HCT116 (cell line): ENCODE results near the gene GP1BA. TPM values are rescaled to one million over a fixed set of nuclear protein-coding genes. Genes with fewer than 3 reads are reported as not detected.

ENCODE experiments used
- ATAC-seq: fragments of 200-7000 bp; cut with Tn5 transposase; 2 replicates; pipeline ENCODE4 v1.9.1; 2020; ENCODE audit warnings: mild to moderate bottlenecking, moderate library complexity
- BruUV-seq: library from RNA; stranded (reverse); fragments of 400-500 nt; replicated peaks from 2 replicates; lab custom pipeline; 2021; lab: Mats Ljungman, UMichigan
- CTCF ChIA-PET: fragments of 300-600 bp; sonication (Branson Sonifier 250); formaldehyde crosslinking; loops from one replicate; lab custom pipeline; 2021; ENCODE audit warnings: antibody characterized with exemption; lab: Charles Lee
- POLR2A ChIA-PET: fragments of 300-600, 350-600 bp; sonication (Branson Sonifier 250); formaldehyde crosslinking; loops from one replicate; lab custom pipeline; 2021; ENCODE audit warnings: antibody characterized with exemption; lab: Charles Lee
- RAD21 ChIA-PET, 2 experiments: fragments of 300-600 bp; sonication (Branson Sonifier 250); formaldehyde crosslinking; loops; one replicate each; lab custom pipeline; 2023; ENCODE audit warnings: low total read pairs in 2 of 2; ENCODE audit not compliant: uncharacterized antibody in 2 of 2, unreplicated experiment in 2 of 2, low non-redundant PET in 1 of 2; lab: Charles Lee
- DNase-seq: peaks from one replicate; pipeline ENCODE4 v3.0.0-alpha.2; 2010; ENCODE audit warnings: low read depth, low spot score
- H2AFZ ChIP-seq: fragments of 200-600 bp; shearing (Covaris generic), sonication (generic); 2 replicates; pipeline ENCODE4 v1.6.1; 2017; ENCODE audit warnings: low read depth, mixed run types, mixed read lengths, antibody characterized with exemption, low read length; ENCODE audit not compliant: poor library complexity, severe bottlenecking
- H3K27ac ChIP-seq: 2 replicates; pipeline ENCODE4 v1.5.1; 2012; ENCODE audit warnings: low read depth, low read length
- H3K27me3 ChIP-seq: fragments of 200-600 bp; sonication (generic); 2 replicates; pipeline ENCODE4 v1.6.1; 2016; ENCODE audit warnings: mixed run types, low read length, mixed read lengths; ENCODE audit not compliant: insufficient read depth
- H3K36me3 ChIP-seq, 2 experiments: fragments of 200-500 bp in 1 of 2; fragments of 200-600 bp in 1 of 2; sonication (Bioruptor generic) in 1 of 2; sonication (generic) in 1 of 2; 2 replicates each; pipeline versions ENCODE4 v1.5.1 to v1.6.1; 2014 to 2016; ENCODE audit warnings: low read length in 2 of 2, inconsistent platforms in 1 of 2, mixed read lengths in 1 of 2, mixed run types in 1 of 2; ENCODE audit not compliant: insufficient read depth in 2 of 2, control insufficient read depth in 1 of 2
- H3K4me1 ChIP-seq, 2 experiments: fragments of 200-600 bp in 1 of 2; sonication (generic) in 1 of 2; 2 replicates each; pipeline versions ENCODE4 v1.5.1 to v1.6.1; 2012 to 2017; ENCODE audit warnings: low read length in 2 of 2, inconsistent platforms in 1 of 2, mild to moderate bottlenecking in 1 of 2, mixed read lengths in 1 of 2, mixed run types in 1 of 2, moderate library complexity in 1 of 2; ENCODE audit not compliant: insufficient read depth in 2 of 2, control insufficient read depth in 1 of 2
- H3K4me2 ChIP-seq: fragments of 200-600 bp; sonication (generic); 2 replicates; pipeline ENCODE4 v1.6.1; 2017; ENCODE audit warnings: mixed run types, low read length, mixed read lengths
- H3K4me3 ChIP-seq, 2 experiments: fragments of 200-600 bp in 1 of 2; sonication (generic) in 1 of 2; replicated peaks in 1 of 2; 2 replicates each; pipeline ENCODE4 v1.5.1; 2011 to 2016; ENCODE audit warnings: low read length in 2 of 2, control low read depth in 1 of 2, low read depth in 1 of 2, mild to moderate bottlenecking in 1 of 2, mixed read lengths in 1 of 2, mixed run types in 1 of 2
- H3K79me2 ChIP-seq: fragments of 200-600 bp; sonication (generic); 2 replicates; pipeline ENCODE4 v1.6.1; 2017; ENCODE audit warnings: mild to moderate bottlenecking, mixed run types, low read length, moderate library complexity, mixed read lengths; ENCODE audit not compliant: insufficient read depth
- H3K9ac ChIP-seq: fragments of 200-600 bp; sonication (generic); 2 replicates; pipeline ENCODE4 v1.6.1; 2016; ENCODE audit warnings: low read length, mixed read lengths
- H3K9me2 ChIP-seq: fragments of 200-600 bp; sonication (generic), shearing (Covaris generic); 2 replicates; pipeline ENCODE4 v1.6.1; 2017; ENCODE audit warnings: mixed run types, mild to moderate bottlenecking, moderate library complexity; ENCODE audit not compliant: insufficient read depth
- H3K9me3 ChIP-seq, 2 experiments: fragments of 200-500 bp in 1 of 2; fragments of 200-600 bp in 1 of 2; sonication (Bioruptor generic) in 1 of 2; sonication (generic) in 1 of 2; 2 replicates each; pipeline ENCODE4 v1.6.1; 2014 to 2017; ENCODE audit warnings: low read length in 2 of 2, mixed read lengths in 2 of 2, inconsistent platforms in 1 of 2, low read depth in 1 of 2, mild to moderate bottlenecking in 1 of 2, mixed run types in 1 of 2, moderate library complexity in 1 of 2; ENCODE audit not compliant: control insufficient read depth in 1 of 2, insufficient read depth in 1 of 2
- H4K20me1 ChIP-seq: fragments of 200-600 bp; sonication (generic), shearing (Covaris generic); 2 replicates; pipeline ENCODE4 v1.6.1; 2017; ENCODE audit warnings: mixed run types, mild to moderate bottlenecking, moderate library complexity; ENCODE audit not compliant: insufficient read depth
- ATF3 ChIP-seq: IDR thresholded peaks from 2 replicates; pipeline ENCODE4 v1.6.1; 2012
- CEBPB ChIP-seq: IDR thresholded peaks from 2 replicates; pipeline ENCODE4 v1.6.1; 2012; ENCODE audit warnings: low read depth
- CTCF ChIP-seq, 3 experiments: fragments of 200-600 bp in 1 of 3; sonication (generic) in 1 of 3; IDR thresholded peaks in 2 of 3; conservative IDR thresholded peaks in 1 of 3; 2 replicates each; pipeline ENCODE4 v1.5.1; 2012 to 2017; ENCODE audit warnings: low read depth in 2 of 3, low read length in 2 of 3, antibody characterized with exemption in 1 of 3, borderline replicate concordance in 1 of 3, control low read depth in 1 of 3, mild to moderate bottlenecking in 1 of 3, mixed read lengths in 1 of 3, mixed run types in 1 of 3, moderate library complexity in 1 of 3; ENCODE audit not compliant: insufficient read depth in 1 of 3
- EGR1 ChIP-seq: IDR thresholded peaks from 2 replicates; pipeline ENCODE4 v1.6.1; 2012; ENCODE audit warnings: low read depth
- ELF1 ChIP-seq: IDR thresholded peaks from 2 replicates; pipeline ENCODE4 v1.6.1; 2012; ENCODE audit warnings: low read depth, borderline replicate concordance
- EZH2 ChIP-seq: fragments of 200-600 bp; sonication (generic); IDR thresholded peaks from 2 replicates; pipeline ENCODE4 v1.6.1; 2017; ENCODE audit warnings: antibody characterized with exemption, mixed run types
- EZH2phosphoT487 ChIP-seq: fragments of 200-600 bp; IDR thresholded peaks from 2 replicates; pipeline ENCODE4 v1.6.1; 2018; ENCODE audit warnings: antibody characterized with exemption, borderline replicate concordance
- JUND ChIP-seq: IDR thresholded peaks from 2 replicates; pipeline ENCODE4 v1.6.1; 2012
- MAX ChIP-seq: IDR thresholded peaks from 2 replicates; pipeline ENCODE4 v1.6.1; 2012
- POLR2A ChIP-seq: IDR thresholded peaks from 2 replicates; pipeline ENCODE4 v1.7.0; 2011; ENCODE audit warnings: borderline replicate concordance; ENCODE audit not compliant: insufficient read depth, insufficient read length; ENCODE audit errors: extremely low read depth
- POLR2AphosphoS5 ChIP-seq: IDR thresholded peaks from 2 replicates; pipeline ENCODE4 v1.6.1; 2011; ENCODE audit warnings: mild to moderate bottlenecking, low read depth, low read length, moderate library complexity
- RAD21 ChIP-seq: IDR thresholded peaks from 2 replicates; pipeline ENCODE4 v1.6.1; 2012; ENCODE audit warnings: low read depth, mild to moderate bottlenecking
- REST ChIP-seq: IDR thresholded peaks from 2 replicates; pipeline ENCODE4 v1.6.1; 2012; ENCODE audit warnings: low read depth
- SIN3A ChIP-seq: IDR thresholded peaks from 2 replicates; pipeline ENCODE4 v1.6.1; 2012; ENCODE audit warnings: low read depth
- SP1 ChIP-seq: IDR thresholded peaks from 2 replicates; pipeline ENCODE4 v1.6.1; 2012; ENCODE audit warnings: low read depth
- SRF ChIP-seq: IDR thresholded peaks from 2 replicates; pipeline ENCODE4 v1.6.1; 2012; ENCODE audit warnings: low read depth
- TCF7L2 ChIP-seq: IDR thresholded peaks from 2 replicates; pipeline ENCODE4 v1.7.0; 2011; ENCODE audit warnings: borderline replicate concordance, inconsistent platforms; ENCODE audit not compliant: insufficient read depth, insufficient read length; ENCODE audit errors: extremely low read depth
- ZBTB33 ChIP-seq: IDR thresholded peaks from 2 replicates; pipeline ENCODE4 v1.6.1; 2011; ENCODE audit warnings: mild to moderate bottlenecking, low read length, moderate library complexity; ENCODE audit not compliant: insufficient replicate concordance; ENCODE audit errors: extremely low read depth
- ZFX ChIP-seq: fragments of 450-650 bp; IDR thresholded peaks from 2 replicates; pipeline ENCODE4 v1.6.1; 2017
- ZNF274 ChIP-seq: fragments of 200-500 bp; sonication (Bioruptor generic); IDR thresholded peaks from 2 replicates; pipeline ENCODE4 v1.6.1; 2014; ENCODE audit warnings: mild to moderate bottlenecking, low read depth, low read length, inconsistent platforms
- intact Hi-C: fragments of 100-400 bp; cut with micrococcal nuclease; formaldehyde crosslinking; loops from 2 replicates; pipeline ENCODE4 v1.10.0; 2022
- total RNA-seq: library from RNA; stranded (reverse); gene quantifications from one replicate; pipeline ENCODE4 v1.2.1, GENCODE V29; 2021; ENCODE audit not compliant: unreplicated experiment

Gene GP1BA
- total RNA-seq, 1 experiment from 2014 or later = not detected

- intact Hi-C loops = loop anchor here (1.0 kb wide), 1 partner anchor 82 kb away; no protein-coding TSS in a partner anchor
- ChIA-PET CTCF (interaction anchor here (0.8 to 1.2 kb wide), 2 partner anchors 81 to 82 kb away, joined by 3 read pairs; no protein-coding TSS in a partner anchor), RAD21 (no interaction called here), POLR2A (interaction anchor here (0.9 kb wide), 1 partner anchor 41 kb away, joined by 3 read pairs; the partner anchor contains the start of genes RNF167 and SLC25A11)
- no peaks in the 10 kb centered on the region for H3K9me3 ChIP-seq
- no peak overlapping the region for H3K4me3 ChIP-seq
- ATAC-seq = peak; percentile 84
- no peak overlapping the region for H2AFZ ChIP-seq
- H3K27me3 ChIP-seq = no peaks in the 10 kb centered on the region
- no peaks in the 10 kb centered on the region for H4K20me1 ChIP-seq
- no peak overlapping the region for H3K27ac ChIP-seq
- H3K9me2 ChIP-seq = no peaks in the 10 kb centered on the region
- peaks cover under 1 to 2% of the 10 kb centered on the region in 2 experiments; a peak in 1 of 4 replicates for H3K4me1 ChIP-seq
- peaks cover under 1% of the 10 kb centered on the region; the same call in 1 of the 2 replicates for H3K79me2 ChIP-seq
- BruUV-seq = no TSS peak
- no peak overlapping the region for H3K4me2 ChIP-seq
- peaks cover 10 to 28% of the 10 kb centered on the region in 2 experiments; a peak in 2 of 4 replicates for H3K36me3 ChIP-seq
- DNase-seq = no peak
- no peak overlapping the region for H3K9ac ChIP-seq
- TF ChIP-seq ZNF274 (no peak), RAD21 (peak; percentile 51), ATF3 (no peak), POLR2AphosphoS5 (no peak), ELF1 (no peak), ZFX (no peak), CTCF (IDR thresholded peaks at IDR 0.05 in 2 of 3, conservative IDR thresholded peaks at IDR 0.05 in 1 of 3; ENCODE audit: borderline replicate concordance in 1 of 3, insufficient read depth in 1 of 3, low read depth in 2 of 3, low read length in 2 of 3) (peak; percentile 58 to 73 (median 65); a peak in 5 of 6 replicates), EZH2phosphoT487 (no peak), ZBTB33 (no peak), JUND (no peak), CEBPB (no peak), REST (no peak), TCF7L2 (no peak), EZH2 (no peak), MAX (no peak), SIN3A (no peak), SRF (peak; percentile 31; the same call in 1 of the 2 replicates), EGR1 (no peak), POLR2A (no peak), SP1 (no peak)
Observed at GRCh38 chr17:4980644-4981216, 48.7 kb downstream of the GP1BA start.
